A673 (cell line): ENCODE data around the gene TRMT6. TPM values are rescaled to one million over a fixed set of nuclear protein-coding genes. Genes with fewer than 3 reads are reported as not detected.

Source experiments
- Bru-seq: library from RNA; stranded (reverse); fragments of 400-500 nt; gene quantifications from one replicate; lab custom pipeline; 2021; lab: Mats Ljungman, UMichigan
- BruChase-seq, 2 experiments: library from RNA; stranded (reverse); fragments of 400-500 nt; gene quantifications; one replicate each; lab custom pipeline; 2021; lab: Mats Ljungman, UMichigan
- BruUV-seq: library from RNA; stranded (reverse); fragments of 400-500 nt; replicated peaks from 2 replicates; lab custom pipeline; 2021; lab: Mats Ljungman, UMichigan
- CTCF ChIA-PET: fragments of 300-600 bp; sonication (Branson Sonifier 250); formaldehyde crosslinking; loops from one replicate; lab custom pipeline; 2022; ENCODE audit warnings: antibody characterized with exemption; lab: Charles Lee
- POLR2A ChIA-PET: fragments of 300-600 bp; sonication (Branson Sonifier 250); formaldehyde crosslinking; loops from one replicate; lab custom pipeline; 2022; ENCODE audit warnings: antibody characterized with exemption; ENCODE audit not compliant: low non-redundant PET; lab: Charles Lee
- DNase-seq: peaks from one replicate; pipeline ENCODE4 v3.0.0-alpha.2; 2015; ENCODE audit warnings: low spot score
- H3K27ac ChIP-seq: fragments of 200-600 bp; sonication (generic); 2 replicates; pipeline ENCODE4 v1.5.1; 2016; ENCODE audit warnings: mixed run types, low read depth, mild to moderate bottlenecking, mixed read lengths, antibody characterized with exemption, low read length; ENCODE audit not compliant: poor library complexity, severe bottlenecking
- H3K27me3 ChIP-seq: fragments of 200-600 bp; sonication (generic); replicated peaks from 2 replicates; pipeline ENCODE4 v1.6.1; 2017; ENCODE audit warnings: mixed run types, low read depth, mild to moderate bottlenecking, mixed read lengths, antibody characterized with exemption, low read length; ENCODE audit not compliant: insufficient read depth, poor library complexity
- H3K36me3 ChIP-seq: fragments of 200-600 bp; sonication (generic); 2 replicates; pipeline ENCODE4 v1.6.1; 2016; ENCODE audit warnings: mixed run types, mild to moderate bottlenecking, mixed read lengths, antibody characterized with exemption, low read length; ENCODE audit not compliant: insufficient read depth, poor library complexity, severe bottlenecking
- H3K4me1 ChIP-seq: fragments of 200-600 bp; sonication (generic); 2 replicates; pipeline ENCODE4 v1.6.1; 2017; ENCODE audit warnings: mixed run types, mild to moderate bottlenecking, mixed read lengths, antibody characterized with exemption, low read length; ENCODE audit not compliant: insufficient read depth, poor library complexity, severe bottlenecking
- H3K4me3 ChIP-seq: fragments of 200-600 bp; sonication (generic); 2 replicates; pipeline ENCODE4 v1.5.1; 2016; ENCODE audit warnings: low read depth, mixed run types, mild to moderate bottlenecking, mixed read lengths, low read length; ENCODE audit not compliant: poor library complexity, severe bottlenecking
- H3K9me3 ChIP-seq: fragments of 200-600 bp; sonication (generic); 2 replicates; pipeline ENCODE4 v1.6.1; 2016; ENCODE audit warnings: mixed run types, low read depth, mild to moderate bottlenecking, mixed read lengths, antibody characterized with exemption, low read length; ENCODE audit not compliant: poor library complexity, severe bottlenecking
- CTCF ChIP-seq: fragments of 300-800, 200-600 bp; sonication (generic); conservative IDR thresholded peaks from 2 replicates; pipeline ENCODE4 v1.5.1; 2017; ENCODE audit warnings: low read depth, mild to moderate bottlenecking, antibody characterized with exemption, low read length, moderate library complexity, mixed read lengths
- EZH2 ChIP-seq: fragments of 200-600 bp; sonication (generic); IDR thresholded peaks from 2 replicates; pipeline ENCODE4 v1.6.1; 2017; ENCODE audit warnings: borderline replicate concordance, low read depth, mild to moderate bottlenecking, mixed read lengths, antibody characterized with exemption, low read length; ENCODE audit not compliant: poor library complexity, severe bottlenecking
- intact Hi-C: fragments of 100-400 bp; cut with micrococcal nuclease; formaldehyde crosslinking; loops from one replicate; pipeline ENCODE4 v1.10.0; 2022; ENCODE audit not compliant: unreplicated experiment
- long read RNA-seq: library from polyadenylated mRNA; stranded (forward); transcript quantifications from one replicate; pipeline ENCODE4 v2.0.0, GENCODE V29; 2022
- total RNA-seq: library from RNA; stranded (reverse); gene quantifications from 2 replicates; pipeline ENCODE4 v1.2.3, GENCODE V29; 2021

The TRMT6 gene
- 38.6 and 41.6 TPM in 2 replicates for total RNA-seq
- percentile 86 among the genes with signal in this experiment for Bru-seq, nascent RNA
- BruChase-seq, experiment 1, labeled RNA remaining after a 2-hour chase = percentile 89 among the genes with signal in this experiment
- percentile 92 among the genes with signal in this experiment for BruChase-seq, experiment 2, labeled RNA remaining after a 6-hour chase
- long read RNA-seq, transcript TRMT6-201 (11 exons, 2,327 nt) = major isoform, 132 of 156 reads
- long read RNA-seq, partial matches to known transcripts = 4 of 156 reads
- long read RNA-seq, other reads (novel, unspliced or antisense) = 16 of 156 reads

- intact Hi-C loops = no loop called here
- no peaks in the 10 kb centered on the region for H3K9me3 ChIP-seq
- ChIA-PET CTCF (interaction anchor here (0.7 to 1.4 kb wide), 2 partner anchors 106 to 422 kb away, joined by 4 read pairs; no protein-coding TSS in a partner anchor), POLR2A (interaction anchor here (0.6 kb wide), 1 partner anchor 162 kb away, joined by 5 read pairs; no protein-coding TSS in a partner anchor)
- H3K4me3 ChIP-seq = peak within 1 kb of the TSS; percentile 74
- peak within 1 kb of the TSS; percentile 85 for H3K27ac ChIP-seq
- no peaks in the 10 kb centered on the region for H3K27me3 ChIP-seq
- peaks cover 46% of the 10 kb centered on the region for H3K36me3 ChIP-seq
- H3K4me1 ChIP-seq = peaks cover 15% of the 10 kb centered on the region
- peak; percentile 99 for DNase-seq
- TF ChIP-seq EZH2 (no peak), CTCF (no peak)
- BruUV-seq = no TSS peak
Measured at GRCh38 chr20:5950271-5951031, at the start of gene TRMT6, which contains the start of gene MCM8. TSS of gene TRMT6 (minus strand) at chr20:5950533. CDS start at chr20:5950405, 128 bp downstream. TSS of gene MCM8 (plus strand) at chr20:5950652. CDS start at chr20:5952016, 1,364 bp downstream.

GRCh38 chr20:5999783-6000182 lies 49.5 kb upstream of the TRMT6 start:
- no peak for TF ChIP-seq CTCF
- no peak for TF ChIP-seq EZH2
- Histone ChIP-seq H3K27me3 (no peaks in the 10 kb centered on the region), H3K4me3 (no peak overlapping the region), H3K9me3 (no peaks in the 10 kb centered on the region), H3K36me3 (peaks cover 19% of the 10 kb centered on the region), H3K4me1 (peaks cover under 1% of the 10 kb centered on the region), H3K27ac (no peak overlapping the region)
- no TSS peak for BruUV-seq
- ChIA-PET POLR2A (no interaction called here), CTCF (no interaction called here)
- DNase-seq = no peak
- intact Hi-C loops = no loop called here

GRCh38 chr20:5996765-5997164 lies 46.4 kb upstream of the TRMT6 start:
- ChIA-PET CTCF (no interaction called here), POLR2A (interaction anchor here (0.7 kb wide), 1 partner anchor 406 kb away, joined by 8 read pairs; no protein-coding TSS in a partner anchor)
- H3K9me3 ChIP-seq = no peaks in the 10 kb centered on the region
- TF ChIP-seq CTCF = no peak
- no peak for TF ChIP-seq EZH2
- H3K27me3 ChIP-seq = no peaks in the 10 kb centered on the region
- no peak for DNase-seq
- BruUV-seq = no TSS peak
- intact Hi-C loops = no loop called here
- H3K36me3 ChIP-seq = peaks cover 42% of the 10 kb centered on the region
- no peak overlapping the region for H3K27ac ChIP-seq
- H3K4me3 ChIP-seq = no peak overlapping the region
- H3K4me1 ChIP-seq = peaks cover 3% of the 10 kb centered on the region
